Stimulated activated CD8-positive, alpha-beta memory T cell treated with anti-CD3 and anti-CD28 coated beads, Interleukin-7, amount 100 ng/mL, for 4 hours (primary cell): ENCODE measurements around the gene CLIC1.
A peak's percentile ranks its signal among the peaks of the same experiment; 100 is the strongest.
"Not testable (repeated sequence)": the region's sequence is repeated elsewhere in the genome, so short reads cannot be mapped to it uniquely, and the experiment has no call there.

Experiments
- DNase-seq, 2 donors: peaks; one replicate each; pipeline ENCODE4 v3.0.0-alpha.2; 2020; ENCODE audit warnings: low read depth in 2 of 2

CLIC1 gene

DNA sequence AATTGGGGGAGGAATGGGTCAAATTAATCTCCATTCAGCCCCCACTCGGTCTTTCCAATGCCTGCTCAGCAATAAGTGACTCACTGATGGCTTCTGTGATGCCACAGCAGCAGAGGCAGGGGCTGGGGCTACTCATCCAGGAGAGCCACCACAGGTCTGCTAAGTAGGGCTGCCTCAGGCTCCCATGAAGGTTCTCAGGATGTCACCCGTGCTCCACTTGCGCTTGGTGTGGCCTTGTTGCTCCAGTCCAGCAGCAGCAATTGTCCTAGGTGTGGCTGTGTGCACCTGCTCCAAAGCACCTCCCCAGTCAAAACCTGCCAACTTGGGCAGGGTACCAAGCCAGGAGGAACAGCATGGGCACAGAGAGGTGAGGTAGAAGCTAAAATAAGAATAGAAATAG, 14.2 kb downstream of the CLIC1 start:
- no peak for DNase-seq

GRCh38 chr6:31721351-31722020, 14.8 kb downstream of the CLIC1 start, which contains the start of gene LY6G6C:
LY6G6C (minus strand) TSS chr6:31721746; CDS start chr6:31721679, 67 bp downstream.
- no peak for DNase-seq

- no peak for DNase-seq
These were observed 16.0 kb downstream of the CLIC1 start for GRCh38 chr6:31720196-31720770.

DNA sequence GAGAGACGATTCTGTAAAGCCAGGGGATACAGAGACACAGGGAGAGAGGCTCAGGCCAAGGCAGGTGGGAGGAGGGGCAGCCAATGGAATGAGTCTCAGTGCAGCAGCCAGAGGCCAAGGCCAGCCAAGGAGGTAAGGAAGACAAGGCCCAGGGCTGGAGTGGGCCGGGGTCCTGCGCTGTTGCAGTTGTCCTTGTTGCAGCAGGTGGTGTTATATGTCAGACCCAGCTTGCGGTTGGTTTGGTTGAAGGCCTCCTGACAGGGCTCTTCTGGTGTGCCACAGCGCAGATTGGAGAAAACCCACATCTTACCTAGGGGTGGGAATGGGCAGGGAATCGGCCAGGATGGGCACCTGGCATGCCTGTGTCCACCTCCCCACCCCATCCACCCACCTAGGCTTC, 17.3 kb downstream of the CLIC1 start:
- DNase-seq: no peak

DNA sequence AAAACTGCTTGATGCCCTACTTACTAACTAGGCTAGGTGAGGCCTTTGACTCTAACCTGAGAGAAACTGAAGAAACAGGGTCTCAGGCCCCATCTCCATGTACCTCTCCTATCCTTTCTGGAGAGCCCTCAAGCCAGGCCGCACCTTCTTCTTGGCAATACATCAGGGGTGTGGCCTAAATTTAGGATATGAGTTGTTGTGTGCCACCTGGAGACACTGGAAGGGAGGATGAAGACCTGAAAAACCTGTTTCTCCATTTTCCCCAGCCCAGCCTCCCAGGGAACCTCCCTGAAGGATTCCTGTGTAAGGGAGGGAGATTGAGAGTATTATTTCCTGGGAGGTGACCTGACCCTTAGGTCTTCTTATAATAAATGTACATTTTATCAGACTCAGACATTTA, 18.1 kb downstream of the CLIC1 start:
- no peak for DNase-seq

- DNase-seq: no peak
These were observed 18.7 kb downstream of the CLIC1 start for GRCh38 chr6:31717499-31718222.

GRCh38 chr6:31715022-31715958, 21.0 kb downstream of the CLIC1 start, which contains the start of gene LY6G6D:
LY6G6D (plus strand) TSS chr6:31715348; CDS start chr6:31715356, 8 bp downstream.
- no peak for DNase-seq

- DNase-seq: no peak
These were observed 22.2 kb downstream of the CLIC1 start for GRCh38 chr6:31713991-31714684.

- no peak for DNase-seq
These were observed 22.9 kb downstream of the CLIC1 start for GRCh38 chr6:31713465-31713864.

DNA sequence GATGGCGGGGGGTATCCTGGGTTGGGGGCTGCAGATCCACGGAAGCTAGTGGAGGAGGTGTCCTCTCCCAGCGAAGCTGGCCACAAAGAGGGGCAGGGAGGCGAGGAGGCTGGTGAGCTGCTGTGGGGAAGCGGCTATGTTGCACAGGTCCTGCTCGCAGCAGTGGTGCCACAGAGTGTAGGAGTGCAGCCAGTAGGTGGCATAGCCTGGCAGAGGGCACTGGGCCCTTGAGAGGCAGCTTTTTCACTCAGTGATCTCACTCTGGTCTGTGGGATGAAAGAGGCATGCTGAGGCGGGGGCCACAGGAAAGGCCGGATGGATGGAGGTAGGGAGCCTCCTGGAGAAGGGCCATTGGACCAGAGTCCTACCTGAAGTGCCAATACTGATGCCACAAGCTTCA, 24.0 kb downstream of the CLIC1 start:
- DNase-seq: no peak

DNA sequence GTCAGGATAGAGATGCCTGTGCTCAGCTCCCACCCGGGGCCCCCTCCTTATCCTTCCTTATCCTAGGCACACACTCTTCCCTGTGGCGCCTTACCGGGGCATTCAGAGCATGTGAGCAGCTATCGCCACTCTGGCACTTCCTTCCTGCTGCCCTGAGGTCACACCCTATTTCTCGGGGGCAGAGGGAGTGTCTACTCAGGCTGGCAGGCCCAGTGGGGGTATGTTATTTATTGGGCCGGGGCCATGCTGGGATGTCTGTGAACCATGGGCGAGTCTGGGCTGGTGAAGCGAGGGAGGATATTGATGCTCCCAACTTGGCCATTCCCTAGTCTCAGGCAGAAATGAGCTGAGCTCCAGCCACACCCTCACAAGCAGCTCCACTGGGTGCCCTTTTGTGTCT, 25.1 kb downstream of the CLIC1 start:
- DNase-seq: no peak

DNA sequence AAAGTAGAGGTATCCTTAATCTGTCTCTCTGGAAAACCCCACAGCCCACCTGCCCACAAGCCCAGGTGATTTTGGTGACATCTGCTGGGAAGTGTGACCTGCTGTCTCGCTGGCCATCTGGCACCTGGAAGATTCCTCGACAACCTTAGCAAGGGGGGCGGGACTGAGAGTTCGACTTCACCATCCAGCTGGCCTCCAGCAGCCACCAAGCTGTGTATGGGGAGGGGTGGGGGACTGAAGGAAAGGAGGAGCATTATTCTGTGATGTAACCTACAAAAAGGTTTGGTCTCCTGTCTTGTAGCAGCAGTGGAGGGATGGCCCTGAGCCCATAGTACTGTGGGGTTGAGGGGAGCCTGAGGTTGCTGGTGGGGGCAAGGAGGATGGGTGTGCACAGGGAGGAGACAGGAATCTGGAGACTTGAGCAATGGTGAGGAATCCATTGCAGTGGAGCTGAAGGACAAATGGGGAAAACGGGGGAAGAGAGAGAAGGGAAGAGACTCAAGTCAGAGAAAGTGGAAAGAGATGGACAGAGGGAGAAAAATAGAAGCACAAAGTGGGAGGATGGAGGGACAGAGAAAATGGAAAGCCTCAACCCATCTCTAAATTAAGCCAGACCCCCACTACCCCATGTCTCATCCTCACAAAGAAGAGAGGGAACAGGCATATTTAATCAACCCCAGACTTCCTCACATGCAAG, 25.7 kb downstream of the CLIC1 start:
- no peak for DNase-seq

- DNase-seq: not testable (repeated sequence)
These were observed 27.2 kb downstream of the CLIC1 start for GRCh38 chr6:31709157-31709556.

GRCh38 chr6:31708224-31708623, 28.1 kb downstream of the CLIC1 start:
- DNase-seq: no peak

DNA sequence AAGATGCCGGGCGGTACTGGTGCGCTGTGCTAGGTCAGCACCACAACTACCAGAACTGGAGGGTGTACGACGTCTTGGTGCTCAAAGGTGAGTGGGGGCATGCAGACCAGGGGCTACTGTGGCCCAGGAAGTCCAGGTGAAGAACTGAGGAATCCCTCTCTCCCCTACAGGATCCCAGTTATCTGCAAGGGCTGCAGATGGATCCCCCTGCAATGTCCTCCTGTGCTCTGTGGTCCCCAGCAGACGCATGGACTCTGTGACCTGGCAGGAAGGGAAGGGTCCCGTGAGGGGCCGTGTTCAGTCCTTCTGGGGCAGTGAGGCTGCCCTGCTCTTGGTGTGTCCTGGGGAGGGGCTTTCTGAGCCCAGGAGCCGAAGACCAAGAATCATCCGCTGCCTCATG, 28.6 kb downstream of the CLIC1 start:
- no peak for DNase-seq

- DNase-seq: no peak
These were observed 29.7 kb downstream of the CLIC1 start, which contains the start of gene LY6G6F for GRCh38 chr6:31706599-31706998. LY6G6F (plus strand) TSS chr6:31706866; CDS start chr6:31706907, 41 bp downstream.

DNA sequence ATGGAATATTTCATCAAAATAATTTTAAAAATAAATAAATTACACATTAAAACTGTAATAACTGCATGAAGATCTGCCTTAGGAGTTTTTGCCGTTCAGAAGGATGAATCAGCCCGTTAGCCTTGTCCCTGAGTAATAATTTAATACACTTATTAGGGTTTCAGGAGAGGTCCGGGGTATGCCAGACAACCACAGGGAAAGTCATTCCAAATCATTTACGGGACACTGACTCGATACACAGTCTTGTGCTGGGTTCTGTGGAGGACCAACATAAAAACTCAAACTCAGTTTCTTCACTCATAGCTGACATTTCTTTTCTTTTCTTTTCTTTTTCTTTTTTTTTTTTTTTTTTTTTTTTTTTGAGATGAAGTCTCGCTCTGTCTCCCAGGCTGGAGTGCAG, 30.4 kb downstream of the CLIC1 start:
- DNase-seq: no peak

DNA sequence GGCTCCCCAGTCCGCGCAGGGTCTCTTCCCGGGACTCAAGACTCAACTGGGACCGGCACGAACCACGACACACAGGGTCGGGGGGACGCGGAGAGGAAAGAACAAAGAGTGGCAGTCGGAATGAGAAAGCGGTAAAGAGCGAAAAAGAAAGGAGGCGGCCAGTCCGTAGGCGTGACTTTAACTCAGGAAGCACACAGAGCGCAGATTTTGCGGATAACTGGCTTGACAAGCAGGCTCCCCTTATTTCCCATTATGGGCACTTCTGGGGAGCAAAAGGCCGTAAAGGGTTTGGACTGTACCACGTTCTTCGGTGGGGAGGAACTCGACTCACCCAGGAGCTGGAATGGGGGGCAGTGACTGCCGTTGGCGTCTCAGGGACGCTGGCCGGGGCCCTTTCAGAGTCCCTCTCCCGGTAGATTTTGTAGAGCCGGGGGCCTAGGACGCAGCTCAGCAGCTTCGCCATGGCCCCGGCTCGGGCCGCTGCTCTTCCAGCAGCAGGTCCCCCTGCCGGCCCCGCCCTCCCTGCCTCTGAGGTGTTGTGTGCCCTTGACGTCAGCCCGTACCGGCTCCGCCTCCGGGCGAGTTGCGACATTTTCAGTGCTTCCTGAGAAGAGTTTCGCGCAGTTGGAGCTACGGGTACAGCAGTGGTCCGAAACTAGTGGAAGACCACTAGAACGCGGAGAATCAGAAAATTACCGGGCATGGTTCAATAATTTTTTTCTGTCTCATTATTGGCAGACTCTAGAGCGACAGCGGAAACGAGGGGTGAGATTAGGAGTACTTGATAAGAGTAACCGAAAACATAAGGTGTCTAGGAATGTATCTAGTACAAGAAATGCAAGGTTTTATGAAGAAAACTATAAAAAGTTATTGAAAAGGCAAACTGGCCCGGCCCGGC, 33.3 kb downstream of the CLIC1 start, which contains the start of gene ABHD16A:
TSS of gene ABHD16A (minus strand) at position 506 of the 898 bp plus-strand sequence. CDS start at position 463, 43 bp downstream.
- DNase-seq: peak; percentile 94 to 96

- DNase-seq: no peak
These were observed 33.9 kb downstream of the CLIC1 start for GRCh38 chr6:31702405-31702818.
